Gastroesophageal sphincter (tissue), 3 donors: ENCODE results near the gene KCTD2.

Source experiments
- CTCF ChIP-seq, 4 experiments: fragments of 200-600 bp in 2 of 4; fragments of 450-650 bp in 2 of 4; sonication (generic) in 1 of 4; IDR thresholded peaks; one replicate each; pipeline ENCODE4 v1.5.1; 2017 to 2019; ENCODE audit warnings: antibody characterized with exemption in 4 of 4, mild to moderate bottlenecking in 2 of 4, moderate library complexity in 2 of 4
- EP300 ChIP-seq: sonication (generic); formaldehyde crosslinking; IDR thresholded peaks from one replicate; pipeline ENCODE4 v1.6.1; 2017; ENCODE audit warnings: antibody characterized with exemption, mild to moderate bottlenecking
- POLR2A ChIP-seq, 2 donors: fragments of 450-650 bp; IDR thresholded peaks; one replicate each; pipeline ENCODE4 v1.6.1; 2017; ENCODE audit warnings: antibody characterized with exemption in 2 of 2, mild to moderate bottlenecking in 2 of 2, moderate library complexity in 1 of 2
- POLR2AphosphoS5 ChIP-seq: sonication (generic); formaldehyde crosslinking; IDR thresholded peaks from one replicate; pipeline ENCODE4 v1.6.1; 2017; ENCODE audit warnings: antibody characterized with exemption

GRCh38 chr17:75082683-75083082 lies 35.7 kb downstream of the KCTD2 start:
- TF ChIP-seq CTCF (IDR thresholded peaks at IDR 0.05) = no peak
- TF ChIP-seq POLR2A (IDR thresholded peaks at IDR 0.05) = no peak
- TF ChIP-seq POLR2AphosphoS5 = no peak
- TF ChIP-seq EP300 = no peak
